DOHH2 (cell line): Measurements from ENCODE around the gene THOC7.
A peak's percentile ranks its signal among the peaks of the same experiment; 100 is the strongest.

Source experiments
- H3F3A ChIP-seq: fragments of 200-600 bp; sonication (generic), shearing (Covaris generic); 2 replicates; pipeline ENCODE4 v1.6.0; 2016; ENCODE audit warnings: antibody characterized with exemption, mild to moderate bottlenecking; ENCODE audit not compliant: control insufficient read depth, insufficient read depth
- H3K27ac ChIP-seq: fragments of 200-600 bp; sonication (generic); 2 replicates; pipeline ENCODE4 v1.5.1; 2014; ENCODE audit warnings: low read depth, mild to moderate bottlenecking, low read length, moderate library complexity
- H3K27me3 ChIP-seq: fragments of 200-600 bp; sonication (generic); 2 replicates; pipeline ENCODE4 v1.6.1; 2014; ENCODE audit warnings: mild to moderate bottlenecking, low read length, mixed read lengths; ENCODE audit not compliant: control insufficient read depth
- H3K36me3 ChIP-seq: fragments of 200-600 bp; sonication (generic); 2 replicates; pipeline ENCODE4 v1.6.1; 2014; ENCODE audit warnings: mild to moderate bottlenecking, low read length, moderate library complexity, mixed read lengths; ENCODE audit not compliant: control insufficient read depth
- H3K4me1 ChIP-seq: fragments of 200-600 bp; sonication (generic); 2 replicates; pipeline ENCODE4 v1.6.1; 2014; ENCODE audit warnings: mild to moderate bottlenecking, low read length, mixed read lengths; ENCODE audit not compliant: control insufficient read depth
- H3K4me2 ChIP-seq: fragments of 200-600 bp; sonication (generic); 2 replicates; pipeline ENCODE4 v1.6.0; 2014; ENCODE audit warnings: mild to moderate bottlenecking, low read length, moderate library complexity
- H3K4me3 ChIP-seq: fragments of 200-600 bp; sonication (generic); 2 replicates; pipeline ENCODE4 v1.5.1; 2014; ENCODE audit warnings: mild to moderate bottlenecking, low read length, mixed read lengths
- H3K79me2 ChIP-seq: fragments of 200-600 bp; sonication (generic); 2 replicates; pipeline ENCODE4 v1.6.1; 2014; ENCODE audit warnings: mild to moderate bottlenecking, low read length, mixed read lengths; ENCODE audit not compliant: control insufficient read depth
- H3K9me2 ChIP-seq: fragments of 200-600 bp; sonication (generic); replicated peaks from 2 replicates; pipeline ENCODE4 v1.6.1; 2014; ENCODE audit warnings: mild to moderate bottlenecking, low read length, mixed read lengths; ENCODE audit not compliant: control insufficient read depth
- H3K9me3 ChIP-seq: fragments of 200-600 bp; sonication (generic); 2 replicates; pipeline ENCODE4 v1.6.1; 2014; ENCODE audit warnings: antibody characterized with exemption, low read length, mixed read lengths; ENCODE audit not compliant: control insufficient read depth, insufficient read depth
- H4K20me1 ChIP-seq: fragments of 200-600 bp; sonication (generic); 2 replicates; pipeline ENCODE4 v1.6.0; 2014; ENCODE audit warnings: low read depth, mild to moderate bottlenecking, antibody characterized with exemption, low read length, moderate library complexity; ENCODE audit not compliant: control insufficient read depth, insufficient read depth
- CTCF ChIP-seq: fragments of 200-600 bp; sonication (generic); IDR thresholded peaks from one replicate; pipeline ENCODE4 v1.5.1; 2014; ENCODE audit warnings: antibody characterized with exemption, mild to moderate bottlenecking, low read depth, low read length; ENCODE audit not compliant: poor library complexity, severe bottlenecking
- EZH2phosphoT487 ChIP-seq: fragments of 200-600 bp; sonication (generic); IDR thresholded peaks from 2 replicates; pipeline ENCODE4 v1.6.1; 2017; ENCODE audit warnings: borderline replicate concordance, mild to moderate bottlenecking, antibody characterized with exemption, low read length, moderate library complexity, mixed read lengths

Gene THOC7

DNA sequence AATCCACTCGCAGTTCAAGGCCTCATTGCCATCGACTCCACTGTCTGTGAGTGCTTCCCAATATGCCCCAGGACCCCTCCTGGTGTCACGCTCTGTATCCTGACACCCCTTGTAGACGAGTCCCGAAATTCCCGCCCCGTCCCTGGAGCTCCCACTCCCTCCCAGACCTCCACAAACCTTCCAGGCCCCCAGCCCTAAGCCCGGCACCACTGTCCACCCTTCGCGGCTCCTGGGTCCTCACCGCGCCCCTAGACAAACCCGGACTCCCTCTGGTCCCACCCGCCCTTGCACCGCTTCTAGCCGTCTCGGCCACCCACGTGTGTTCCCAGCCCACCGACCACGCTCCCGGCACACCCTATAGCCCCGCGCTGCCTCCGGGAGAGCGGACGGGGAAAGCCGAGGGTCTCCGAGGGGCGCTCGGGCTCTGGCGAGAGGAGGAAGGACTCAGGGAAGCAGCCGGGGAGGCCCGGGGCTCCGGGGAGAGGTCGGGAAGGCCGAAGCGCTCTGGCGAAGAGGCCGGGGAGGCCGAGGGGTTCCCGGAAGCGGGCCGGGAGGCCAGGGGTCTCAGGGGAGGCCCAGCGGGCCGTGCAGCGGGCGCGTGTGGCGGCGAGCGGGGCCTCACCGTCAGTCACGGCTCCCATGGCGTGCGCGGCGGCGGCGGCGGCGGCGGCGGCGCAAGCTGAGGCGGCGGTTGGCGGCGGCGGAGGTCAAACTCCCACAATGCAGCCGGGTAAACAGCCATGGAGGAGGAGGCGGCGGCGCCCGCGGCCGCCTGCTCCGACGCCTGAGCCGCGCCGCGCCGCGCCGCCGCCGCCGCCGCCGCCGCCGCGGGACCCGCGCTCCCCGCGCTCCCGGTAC is at the start of gene THOC7, which contains the start of gene ATXN7:
THOC7 (minus strand) TSS at position 656 of the 858 bp plus-strand sequence; CDS start at position 641, 15 bp downstream.
ATXN7 (plus strand) TSS at position 718 of the 858 bp plus-strand sequence. CDS start 48,732 bp downstream, outside the sequence.
- no peaks in the 10 kb centered on the region for H3K9me2 ChIP-seq
- H3K4me2 ChIP-seq, result peak within 1 kb of the TSS; percentile 79
- peaks cover 39% of the 10 kb centered on the region for H3K4me1 ChIP-seq
- H3K79me2 ChIP-seq, result peaks cover 94% of the 10 kb centered on the region
- H3K9me3 ChIP-seq, result no peaks in the 10 kb centered on the region
- peak within 1 kb of the TSS; percentile 67 for H3K27ac ChIP-seq
- no peak for TF ChIP-seq CTCF
- no peak for TF ChIP-seq EZH2phosphoT487
- H3K27me3 ChIP-seq, result no peaks in the 10 kb centered on the region
- peaks cover 30% of the 10 kb centered on the region for H3K36me3 ChIP-seq
- H3F3A ChIP-seq, result no peaks in the 10 kb centered on the region
- 0 out of 2 replicates have a peak, but pooled peaks cover 2% of the 10 kb centered on the region for H4K20me1 ChIP-seq
- peak within 1 kb of the TSS; percentile 85 for H3K4me3 ChIP-seq

DNA sequence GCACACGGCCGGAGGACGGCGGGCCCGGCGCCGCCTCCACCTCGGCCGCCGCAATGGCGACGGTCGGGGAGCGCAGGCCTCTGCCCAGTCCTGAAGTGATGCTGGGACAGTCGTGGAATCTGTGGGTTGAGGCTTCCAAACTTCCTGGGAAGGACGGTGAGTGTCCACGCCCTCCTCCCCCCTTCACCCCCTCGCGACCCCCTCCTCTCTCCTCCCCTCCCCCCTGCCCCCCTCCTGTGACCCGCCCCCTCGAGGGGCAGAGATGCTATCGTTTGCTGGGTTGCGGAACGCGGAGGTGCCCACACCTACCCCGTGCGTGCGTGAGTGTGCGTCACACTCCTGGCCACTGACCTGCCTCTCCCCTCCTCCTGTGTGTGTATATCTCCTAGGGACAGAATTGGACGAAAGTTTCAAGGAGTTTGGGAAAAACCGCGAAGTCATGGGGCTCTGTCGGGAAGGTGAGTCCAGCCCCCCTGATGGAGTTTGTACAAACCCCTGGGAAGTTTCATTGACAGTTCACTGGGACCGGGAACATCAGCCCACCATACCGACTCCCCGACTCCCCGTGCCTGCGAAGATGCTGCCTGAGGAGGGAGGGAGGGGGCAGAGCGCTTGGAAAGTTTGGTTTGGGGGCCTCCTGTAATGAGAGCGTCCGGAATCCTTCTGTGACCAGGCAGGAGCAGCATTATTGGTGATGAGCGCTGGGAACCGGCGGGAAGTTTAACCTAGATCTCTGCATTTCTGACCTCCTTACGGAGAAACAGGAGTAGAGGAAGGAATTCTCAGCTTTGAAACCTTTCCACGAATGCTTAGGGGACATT is 49.4 kb upstream of the THOC7 start:
- H3K79me2 ChIP-seq, result peaks cover 46% of the 10 kb centered on the region
- H3K9me2 ChIP-seq, result no peaks in the 10 kb centered on the region
- no peaks in the 10 kb centered on the region for H3K9me3 ChIP-seq
- peaks cover 31% of the 10 kb centered on the region for H3F3A ChIP-seq
- peaks cover 30% of the 10 kb centered on the region for H3K4me1 ChIP-seq
- H3K4me3 ChIP-seq, result peak overlapping the region; percentile 84
- TF ChIP-seq EZH2phosphoT487 (no peak), CTCF (no peak)
- 0 out of 2 replicates have a peak overlapping the region, but pooled peaks have one; percentile 72 for H3K27ac ChIP-seq
- no peaks in the 10 kb centered on the region for H3K27me3 ChIP-seq
- H3K4me2 ChIP-seq, result peak overlapping the region; percentile 94
- peaks cover 48% of the 10 kb centered on the region for H3K36me3 ChIP-seq
- H4K20me1 ChIP-seq, result 0 out of 2 replicates have a peak, but pooled peaks cover 3% of the 10 kb centered on the region

DNA sequence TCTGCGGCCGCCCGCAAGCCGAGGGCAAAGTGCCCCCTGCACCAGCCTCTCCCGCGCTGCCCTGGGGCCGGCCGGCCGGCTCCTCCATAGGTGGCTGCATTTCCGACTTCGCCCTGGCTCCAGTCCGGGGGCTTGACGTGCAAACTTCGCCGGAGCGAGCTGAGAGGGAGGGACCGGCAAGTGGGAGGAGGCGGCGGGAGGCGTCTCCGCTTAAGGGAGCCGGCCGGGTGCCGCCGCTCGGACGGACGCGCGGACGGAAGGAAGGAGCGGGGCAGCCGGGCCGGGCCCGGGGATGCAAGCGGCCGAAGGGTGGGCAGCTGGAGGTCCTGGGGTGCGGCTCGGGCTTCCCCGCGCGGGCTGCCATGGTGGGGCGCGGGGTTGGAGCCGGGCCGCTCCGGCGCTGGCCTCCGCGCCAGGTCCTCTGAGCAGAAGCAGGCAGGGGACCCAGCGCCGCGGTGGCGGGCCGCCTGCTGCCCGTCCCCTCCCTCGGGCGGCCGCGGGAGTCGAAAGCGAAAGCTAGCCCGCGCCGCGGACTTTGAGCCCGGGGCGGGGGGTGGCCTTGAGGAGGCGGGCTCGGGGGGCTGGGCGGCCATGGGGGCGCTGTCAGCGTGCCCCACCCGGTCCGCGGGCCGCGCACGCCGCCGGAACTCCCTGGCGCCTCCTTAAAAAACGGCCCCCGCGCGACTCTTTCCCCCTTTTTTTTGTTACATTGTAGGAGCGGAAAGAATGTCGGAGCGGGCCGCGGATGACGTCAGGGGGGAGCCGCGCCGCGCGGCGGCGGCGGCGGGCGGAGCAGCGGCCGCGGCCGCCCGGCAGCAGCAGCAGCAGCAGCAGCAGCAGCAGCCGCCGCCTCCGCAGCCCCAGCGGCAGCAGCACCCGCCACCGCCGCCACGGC is 48.5 kb upstream of the THOC7 start, which contains the start of gene SCAANT1:
SCAANT1 (minus strand) TSS at position 511 of the 895 bp plus-strand sequence.
- H3K9me3 ChIP-seq, result no peaks in the 10 kb centered on the region
- peak within 1 kb of the TSS; percentile 94 for H3K4me2 ChIP-seq
- H3K27ac ChIP-seq, result peak within 1 kb of the TSS; percentile 72
- peaks cover 31% of the 10 kb centered on the region for H3F3A ChIP-seq
- no peaks in the 10 kb centered on the region for H3K27me3 ChIP-seq
- H3K79me2 ChIP-seq, result peaks cover 46% of the 10 kb centered on the region
- 0 out of 2 replicates have a peak, but pooled peaks cover 3% of the 10 kb centered on the region for H4K20me1 ChIP-seq
- H3K4me1 ChIP-seq, result peaks cover 30% of the 10 kb centered on the region
- peaks cover 40% of the 10 kb centered on the region for H3K36me3 ChIP-seq
- TF ChIP-seq CTCF (no peak), EZH2phosphoT487 (no peak)
- H3K9me2 ChIP-seq, result no peaks in the 10 kb centered on the region
- H3K4me3 ChIP-seq, result peak within 1 kb of the TSS; percentile 84
